GM21576 (cell line): Measurements from ENCODE around the gene SLC17A1.
"Not testable (repeated sequence)": the region's sequence is repeated elsewhere in the genome, so short reads cannot be mapped to it uniquely, and the experiment has no call there.

ENCODE experiments used
- ATAC-seq: cut with Tn5 transposase; IDR thresholded peaks from one replicate; pipeline ENCODE4 v1.9.1; 2021; ENCODE audit warnings: mild to moderate bottlenecking, moderate library complexity; ENCODE audit not compliant: unreplicated experiment

SLC17A1 gene

GRCh38 chr6:25764611-25765010, 67.2 kb downstream of the SLC17A1 start:
- no peak for ATAC-seq

GRCh38 chr6:25757936-25758642, 73.8 kb downstream of the SLC17A1 start:
- ATAC-seq = no peak

GRCh38 chr6:25756382-25757363, 75.2 kb downstream of the SLC17A1 start:
- ATAC-seq = no peak

GRCh38 chr6:25755483-25755882, 76.4 kb downstream of the SLC17A1 start:
- ATAC-seq = no peak

GRCh38 chr6:25754535-25754934, 77.3 kb downstream of the SLC17A1 start, which contains the start of gene SLC17A4:
Gene SLC17A4 (plus strand): TSS chr6:25754742. CDS start chr6:25761963, 7,221 bp downstream.
- ATAC-seq = no peak

- ATAC-seq = no peak
Measured at GRCh38 chr6:25753079-25753478, 78.8 kb downstream of the SLC17A1 start.

- ATAC-seq = no peak
Measured at GRCh38 chr6:25750906-25751305, 80.9 kb downstream of the SLC17A1 start.

GRCh38 chr6:25749837-25750236, 82.0 kb downstream of the SLC17A1 start:
- ATAC-seq = no peak

- ATAC-seq = not testable (repeated sequence)
Measured at GRCh38 chr6:25748601-25749517, 83.0 kb downstream of the SLC17A1 start.

- ATAC-seq = no peak
Measured at GRCh38 chr6:25748049-25748448, 83.8 kb downstream of the SLC17A1 start.

GRCh38 chr6:25747477-25747876, 84.4 kb downstream of the SLC17A1 start:
- no peak for ATAC-seq

- ATAC-seq = no peak
Measured at GRCh38 chr6:25746968-25747367, 84.9 kb downstream of the SLC17A1 start.

GRCh38 chr6:25745836-25746235, 86.0 kb downstream of the SLC17A1 start:
- no peak for ATAC-seq

- no peak for ATAC-seq
Measured at GRCh38 chr6:25743868-25744267, 88.0 kb downstream of the SLC17A1 start.

GRCh38 chr6:25735261-25735660, 96.6 kb downstream of the SLC17A1 start:
- ATAC-seq = no peak
